ENCODE measurements around the gene IGF2BP3.

IGF2BP3 gene

GRCh38 chr7:23472956-23473843, 2.9 kb upstream of the IGF2BP3 start (continued):
- TF ChIP-seq ZNF664 (tag by site-specific recombination; IDR thresholded peaks at IDR 0.05) (no peak), AEBP2 (tag by site-specific recombination; IDR thresholded peaks at IDR 0.05; ENCODE audit: borderline replicate concordance) (no peak), PRDM6 (tag by site-specific recombination; IDR thresholded peaks at IDR 0.05) (peak; percentile 43; the same call in 1 of the 2 replicates), ZNF555 (tag by site-specific recombination; conservative IDR thresholded peaks at IDR 0.05) (no peak), SP7 (tag by site-specific recombination; IDR thresholded peaks at IDR 0.05) (peak; percentile 33; the same call in 1 of the 2 replicates), ZNF169 (tag by site-specific recombination; IDR thresholded peaks at IDR 0.05) (no peak), ZNF544 (tag by site-specific recombination; IDR thresholded peaks at IDR 0.05) (no peak)

GRCh38 chr7:23472556-23472955, 2.3 kb upstream of the IGF2BP3 start:
- Histone ChIP-seq H3K4me3 (ENCODE audit: low read depth, low read length) (peak overlapping the region; percentile 90; the same call in 1 of the 2 replicates), H3K9me3 (ENCODE audit: control insufficient read depth, insufficient read depth, low read depth, low read length) (no peaks in the 10 kb centered on the region), H3K27ac (ENCODE audit: extremely low read depth, low read depth, low read length) (peak overlapping the region; percentile 97), H3K4me1 (ENCODE audit: control insufficient read depth, insufficient read depth, low read length) (peaks cover 14% of the 10 kb centered on the region), H3K36me3 (ENCODE audit: control insufficient read depth in 2 of 2, insufficient read depth in 1 of 2, low read length in 2 of 2) (no peaks in the 10 kb centered on the region)
- TF ChIP-seq SCRT1 (tag by site-specific recombination; IDR thresholded peaks at IDR 0.05; ENCODE audit: borderline replicate concordance): peak; percentile 72
- TF ChIP-seq SCRT2 (tag by site-specific recombination; IDR thresholded peaks at IDR 0.05): peak; percentile 85
- peak; percentile 54; the same call in 1 of the 2 replicates for TF ChIP-seq PRDM6 (tag by site-specific recombination; IDR thresholded peaks at IDR 0.05)
- no peak for TF ChIP-seq ZBTB1 (tag by site-specific recombination; IDR thresholded peaks at IDR 0.05)
- POLR2A ChIA-PET: interaction anchor here (0.5 to 1.9 kb wide), 6 partner anchors 42 to 200 kb away, joined by 3 to 11 read pairs (median 4); no protein-coding TSS in a partner anchor
- CTCF ChIA-PET: interaction anchor here (0.7 to 1.9 kb wide), 7 partner anchors 17 to 204 kb away, joined by 3 to 9 read pairs (median 4); no protein-coding TSS in a partner anchor

- POLR2A ChIA-PET: interaction anchor here (1.3 to 1.9 kb wide), 2 partner anchors 59 to 173 kb away, joined by 3 to 11 read pairs; no protein-coding TSS in a partner anchor
- Histone ChIP-seq H3K36me3 (ENCODE audit: control insufficient read depth in 2 of 2, insufficient read depth in 1 of 2, low read length in 2 of 2) (no peaks in the 10 kb centered on the region), H3K27ac (ENCODE audit: extremely low read depth, low read depth, low read length) (peak overlapping the region; percentile 92; the same call in 1 of the 2 replicates), H3K9me3 (ENCODE audit: control insufficient read depth, insufficient read depth, low read depth, low read length) (no peaks in the 10 kb centered on the region), H3K4me1 (ENCODE audit: control insufficient read depth, insufficient read depth, low read length) (peaks cover 9% of the 10 kb centered on the region), H3K4me3 (ENCODE audit: low read depth, low read length) (peak overlapping the region; percentile 90)
- no peak for TF ChIP-seq ZNF501 (tag by site-specific recombination; IDR thresholded peaks at IDR 0.05)
- peak; percentile 52; the same call in 1 of the 2 replicates for TF ChIP-seq PRDM6 (tag by site-specific recombination; IDR thresholded peaks at IDR 0.05)
- CTCF ChIA-PET: interaction anchor here (0.7 to 1.9 kb wide), 5 partner anchors 18 to 203 kb away, joined by 3 to 9 read pairs (median 3); no protein-coding TSS in a partner anchor
Measured at GRCh38 chr7:23472046-23472445, 1.8 kb upstream of the IGF2BP3 start.

Data from HEK293 (cell line).